HepG2 (cell line): ENCODE results near the gene P4HB. TPM values are rescaled to one million over a fixed set of nuclear protein-coding genes. Genes with fewer than 3 reads are reported as not detected.

ENCODE experiments used
- ATF3 ChIP-seq: sonication (generic); formaldehyde crosslinking; IDR thresholded peaks from 2 replicates; pipeline ENCODE4 v1.4.0; 2020; ENCODE audit warnings: missing genetic modification reagents
- ATF5 ChIP-seq: sonication (generic); formaldehyde crosslinking; IDR thresholded peaks from 2 replicates; pipeline ENCODE4 v1.4.0; 2020; ENCODE audit warnings: mild to moderate bottlenecking, low read depth, missing genetic modification reagents
- CEBPB ChIP-seq: IDR thresholded peaks from 2 replicates; pipeline ENCODE4 v1.6.1; 2011; ENCODE audit warnings: low read depth, low read length, improper control_type of control experiment, borderline replicate concordance
- CENPBD1 ChIP-seq: sonication (generic); formaldehyde crosslinking; IDR thresholded peaks from 2 replicates; pipeline ENCODE4 v1.8.0; 2022; ENCODE audit warnings: missing genetic modification reagents, low read depth, mild to moderate bottlenecking, borderline replicate concordance
- CENPT ChIP-seq: sonication (generic); formaldehyde crosslinking; IDR thresholded peaks from 2 replicates; pipeline ENCODE4 v1.8.0; 2022; ENCODE audit warnings: low read depth, mild to moderate bottlenecking, moderate library complexity, missing genetic modification reagents
- ESRRA ChIP-seq: sonication (generic); formaldehyde crosslinking; IDR thresholded peaks from 2 replicates; pipeline ENCODE4 v1.5.1; 2020; ENCODE audit warnings: mild to moderate bottlenecking, low read depth, missing genetic modification reagents
- FOXJ3 ChIP-seq: sonication (generic); formaldehyde crosslinking; IDR thresholded peaks from 2 replicates; pipeline ENCODE4 v1.4.0; 2020; ENCODE audit warnings: missing genetic modification reagents, mild to moderate bottlenecking, borderline replicate concordance
- HOXA9 ChIP-seq: sonication (generic); formaldehyde crosslinking; IDR thresholded peaks from 2 replicates; pipeline ENCODE4 v1.8.1; 2022; ENCODE audit warnings: missing genetic modification reagents, mild to moderate bottlenecking, moderate library complexity, borderline replicate concordance
- PCBP1 ChIP-seq: fragments of 200-400 bp; formaldehyde crosslinking; IDR thresholded peaks from 2 replicates; pipeline ENCODE4 v1.6.1; 2017; ENCODE audit warnings: mild to moderate bottlenecking, low read depth, low read length, borderline replicate concordance
- POLR2AphosphoS2 ChIP-seq: IDR thresholded peaks from 2 replicates; pipeline ENCODE4 v1.6.1; 2011; ENCODE audit warnings: low read depth, low read length, improper control_type of control experiment
- RBM22 ChIP-seq: fragments of 200-400 bp; formaldehyde crosslinking; optimal IDR thresholded peaks from 2 replicates; pipeline ENCODE3; 2017; ENCODE audit warnings: mild to moderate bottlenecking, low read length, moderate library complexity
- SNRNP70 ChIP-seq: fragments of 200-400 bp; formaldehyde crosslinking; IDR thresholded peaks from 2 replicates; pipeline ENCODE4 v1.6.1; 2017; ENCODE audit warnings: mild to moderate bottlenecking, low read depth, low read length, moderate library complexity
- THAP11 ChIP-seq: IDR thresholded peaks from 2 replicates; pipeline ENCODE4 v1.6.1; 2016; ENCODE audit warnings: missing biosample characterization, missing genetic modification reagents
- TMF1 ChIP-seq: sonication (generic); formaldehyde crosslinking; IDR thresholded peaks from 2 replicates; pipeline ENCODE4 v1.8.1; 2022; ENCODE audit warnings: low read depth, missing genetic modification reagents
- YY1 ChIP-seq: IDR thresholded peaks from 2 replicates; pipeline ENCODE4 v1.6.1; 2011; ENCODE audit warnings: low read length, low read depth, moderate library complexity, mild to moderate bottlenecking; ENCODE audit not compliant: insufficient read depth, insufficient replicate concordance
- ZBTB14 ChIP-seq: sonication (generic); formaldehyde crosslinking; IDR thresholded peaks from 2 replicates; pipeline ENCODE4 v1.4.0; 2020; ENCODE audit warnings: missing genetic modification reagents
- ZBTB34 ChIP-seq: sonication (generic); formaldehyde crosslinking; IDR thresholded peaks from 2 replicates; pipeline ENCODE4 v1.8.0; 2022; ENCODE audit warnings: mild to moderate bottlenecking, missing genetic modification reagents
- ZNF160 ChIP-seq: sonication (generic); formaldehyde crosslinking; IDR thresholded peaks from 2 replicates; pipeline ENCODE4 v1.8.0; 2022; ENCODE audit warnings: mild to moderate bottlenecking, inconsistent platforms, missing genetic modification reagents
- ZNF292 ChIP-seq: sonication (generic); formaldehyde crosslinking; IDR thresholded peaks from 2 replicates; pipeline ENCODE4 v1.8.1; 2022; ENCODE audit warnings: mild to moderate bottlenecking, low read depth, missing genetic modification reagents, borderline replicate concordance
- ZNF558 ChIP-seq: sonication (generic); formaldehyde crosslinking; IDR thresholded peaks from 2 replicates; pipeline ENCODE4 v1.9.0; 2022; ENCODE audit warnings: mild to moderate bottlenecking, missing genetic modification reagents, borderline replicate concordance
- ZNF589 ChIP-seq: sonication (generic); formaldehyde crosslinking; conservative IDR thresholded peaks from 2 replicates; pipeline ENCODE4 v1.8.0; 2022; ENCODE audit warnings: mild to moderate bottlenecking, moderate library complexity, missing genetic modification reagents
- ZNF790 ChIP-seq: sonication (generic); formaldehyde crosslinking; IDR thresholded peaks from 2 replicates; pipeline ENCODE4 v1.8.0; 2022; ENCODE audit warnings: missing genetic modification reagents, mild to moderate bottlenecking, borderline replicate concordance
- polyA plus RNA-seq, 8 experiments: library from polyadenylated mRNA; depleted of rRNA in 3 of 8; stranded (reverse) in 7 of 8; unstranded in 1 of 8; fragments of >200 nt; fragmentation: Illumina TruSeq in 4 of 8; extraction: Trizol in 4 of 8; gene quantifications; 2 replicates each; pipeline versions ENCODE4 v1.2.1 to v1.2.3, GENCODE V29; 2011 to 2016; ENCODE audit warnings: low read depth in 4 of 8, missing spikeins in 1 of 8, mixed read lengths in 1 of 8; ENCODE audit not compliant: insufficient read depth in 1 of 8
- total RNA-seq, 5 experiments: library from RNA; depleted of rRNA; stranded (reverse); fragments of >200 nt; fragmentation: Illumina TruSeq; extraction: Trizol; gene quantifications; 2 replicates each; pipeline ENCODE4 v1.2.3, GENCODE V29; 2016; ENCODE audit warnings: low read depth in 1 of 5

P4HB gene
- total and polyA plus RNA-seq, 2 of the 13 experiments (the other 11 are each of a cell fraction or from before 2014, with no cell fraction given), result 185 to 782 TPM

- TF ChIP-seq ATF5 (CRISPR knock-in tag) (0 out of 2 replicates have a peak, but pooled peaks have one; percentile 25), SNRNP70 (no peak), RBM22 (peak; percentile 5), FOXJ3 (CRISPR knock-in tag) (no peak), ZNF292 (CRISPR knock-in tag) (no peak), YY1 (no peak), THAP11 (0 out of 2 replicates have a peak, but pooled peaks have one; percentile 11), TMF1 (CRISPR knock-in tag) (peak; percentile 24; the same call in 1 of the 2 replicates), HOXA9 (CRISPR knock-in tag) (peak; percentile 77), ZBTB14 (no peak), ZNF790 (CRISPR knock-in tag) (no peak), CENPT (CRISPR knock-in tag) (peak; percentile 88; the same call in 1 of the 2 replicates), ZNF558 (CRISPR knock-in tag) (no peak), POLR2AphosphoS2 (no peak; the same call in 1 of the 2 replicates), ESRRA (CRISPR knock-in tag) (no peak), ZNF160 (CRISPR knock-in tag) (no peak), ATF3 (no peak), CENPBD1 (peak; percentile 45; the same call in 1 of the 2 replicates), ZBTB34 (CRISPR knock-in tag) (peak; percentile 81), ZNF589 (CRISPR knock-in tag) (peak; percentile 79), PCBP1 (peak; percentile 13; the same call in 1 of the 2 replicates), CEBPB (no peak)
These were observed 7.8 kb upstream of the P4HB start (continued) for GRCh38 chr17:81867991-81868673.
